Panc1 (cell line): Measurements from ENCODE around the gene CNTN4.

Source experiments
- CTCF ChIP-seq: fragments of 450-650 bp; IDR thresholded peaks from 2 replicates; pipeline ENCODE4 v1.5.1; 2017; ENCODE audit warnings: mild to moderate bottlenecking
- POLR2AphosphoS5 ChIP-seq: IDR thresholded peaks from 2 replicates; pipeline ENCODE4 v1.6.1; 2012; ENCODE audit warnings: mild to moderate bottlenecking, low read depth, low read length, moderate library complexity
- SIN3A ChIP-seq: IDR thresholded peaks from 2 replicates; pipeline ENCODE4 v1.6.1; 2012; ENCODE audit warnings: low read depth, mild to moderate bottlenecking, low read length, moderate library complexity, borderline replicate concordance; ENCODE audit not compliant: insufficient read depth
- TCF7L2 ChIP-seq: IDR thresholded peaks from 2 replicates; pipeline ENCODE4 v1.6.1; 2011; ENCODE audit warnings: mild to moderate bottlenecking, low read depth, low read length, inconsistent platforms

- no peak for TF ChIP-seq TCF7L2
- no peak for TF ChIP-seq CTCF
- no peak for TF ChIP-seq SIN3A
- TF ChIP-seq POLR2AphosphoS5 = no peak
Observed at GRCh38 chr3:2180634-2181033, 82.0 kb downstream of the CNTN4 start.
